NCI-H1417 treated with DMSO at 0.1 percent for 48 hours (cell line): Measurements from ENCODE around the gene KIAA1143.

Experiments
- DNase-seq: peaks from one replicate; lab custom pipeline; 2025; lab: John Stamatoyannopoulos, UW

Gene KIAA1143

DNA sequence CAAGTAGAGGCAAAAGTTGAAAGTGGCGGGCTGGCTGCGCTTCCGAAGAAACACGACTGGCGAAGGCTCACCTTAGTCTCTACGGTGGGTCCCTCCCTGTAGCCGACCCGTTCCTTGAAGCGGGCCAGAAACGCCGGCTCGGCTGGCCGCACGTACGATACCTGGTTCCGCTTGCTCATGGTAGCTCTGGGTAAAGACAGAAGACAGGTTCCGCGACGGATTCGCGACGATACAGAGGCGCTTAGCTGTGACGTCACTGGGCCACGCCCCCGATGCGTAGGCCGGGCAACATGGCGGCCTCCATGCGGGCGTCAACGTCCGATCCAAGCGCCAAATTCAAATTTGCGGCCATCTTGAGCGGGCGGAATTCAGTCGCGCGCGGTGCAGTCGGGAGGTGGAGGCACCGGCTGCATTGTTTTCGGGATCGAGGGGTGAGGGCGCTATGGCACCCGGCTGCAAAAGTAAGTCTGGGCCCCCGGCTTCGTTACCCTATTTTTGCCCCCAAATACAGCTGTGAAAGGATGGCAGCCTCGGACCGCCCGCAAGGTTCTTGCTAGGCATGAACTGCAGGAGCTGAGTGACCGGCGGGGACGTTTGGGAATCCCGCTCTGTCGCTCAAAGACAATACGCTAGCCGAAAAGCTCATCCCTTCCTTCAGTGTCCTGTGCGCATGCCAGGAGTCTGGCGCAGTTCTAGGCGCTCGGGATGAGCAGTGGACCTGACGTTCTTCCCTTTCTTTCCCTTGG is at the start of gene KIAA1143, which contains the start of gene KIF15:
KIAA1143 (minus strand) TSS at position 196 of the 746 bp plus-strand sequence; CDS start at position 179, 17 bp downstream.
KIF15 (plus strand) TSS at position 371 of the 746 bp plus-strand sequence; CDS start at position 443, 72 bp downstream.
- DNase-seq, result peak; percentile 69

DNA sequence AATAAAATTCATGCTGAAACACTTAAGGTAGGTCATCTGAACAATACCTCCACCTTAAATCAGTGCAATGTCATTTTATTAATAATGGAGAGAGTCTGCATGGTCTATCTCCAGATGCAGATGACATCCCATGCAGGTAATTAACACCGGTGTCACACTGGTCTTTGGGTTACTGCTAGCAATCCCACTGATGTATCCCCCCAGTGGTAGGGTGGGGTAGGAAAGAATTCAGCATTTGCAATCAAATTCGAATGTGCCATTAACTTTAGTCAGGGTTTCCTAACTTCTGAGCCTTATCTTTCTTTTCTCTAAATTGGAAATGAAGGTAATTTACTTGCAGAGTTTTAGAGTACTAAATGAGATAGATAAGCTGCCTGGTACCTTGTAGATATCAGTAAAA is 44.5 kb upstream of the KIAA1143 start:
- DNase-seq, result no peak

DNA sequence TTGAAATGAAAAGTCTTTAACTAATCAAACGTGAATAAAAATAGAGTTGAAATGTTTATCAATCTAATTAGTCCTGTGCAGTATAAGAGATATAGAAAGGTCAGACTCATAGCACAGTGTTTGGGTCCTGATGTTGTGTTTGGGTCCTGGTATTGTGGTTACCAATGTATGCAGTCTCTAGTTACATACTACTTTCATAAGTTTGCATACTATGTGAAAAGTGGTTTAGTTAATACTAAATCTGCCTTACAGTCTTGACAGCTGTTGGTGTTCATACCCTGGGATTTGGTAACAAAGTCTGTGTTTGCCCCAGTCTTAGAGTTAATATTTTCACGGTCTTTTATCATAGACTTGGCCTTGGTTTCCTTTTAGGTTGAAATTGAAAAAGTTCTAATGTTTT is 41.9 kb upstream of the KIAA1143 start:
- no peak for DNase-seq

DNA sequence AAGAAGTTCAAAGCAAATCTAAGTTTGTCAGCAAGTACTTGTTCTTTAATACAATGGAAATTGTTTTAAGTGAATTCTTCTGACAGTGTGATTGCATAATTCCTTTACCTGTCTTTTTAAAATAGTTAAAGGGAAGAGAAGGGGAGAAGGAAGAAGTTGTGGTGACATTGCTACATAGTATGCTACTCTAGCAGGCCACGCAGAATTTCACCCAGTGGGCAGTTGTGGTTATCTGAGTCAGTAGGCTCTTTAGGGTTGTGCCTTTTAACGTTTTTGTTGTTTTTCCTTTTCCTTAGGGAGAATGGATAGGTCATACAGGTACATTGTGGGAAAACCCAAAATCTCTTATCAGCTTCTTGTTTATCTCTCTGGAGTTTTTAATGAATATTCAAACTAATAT is 40.6 kb upstream of the KIAA1143 start:
- no peak for DNase-seq

DNA sequence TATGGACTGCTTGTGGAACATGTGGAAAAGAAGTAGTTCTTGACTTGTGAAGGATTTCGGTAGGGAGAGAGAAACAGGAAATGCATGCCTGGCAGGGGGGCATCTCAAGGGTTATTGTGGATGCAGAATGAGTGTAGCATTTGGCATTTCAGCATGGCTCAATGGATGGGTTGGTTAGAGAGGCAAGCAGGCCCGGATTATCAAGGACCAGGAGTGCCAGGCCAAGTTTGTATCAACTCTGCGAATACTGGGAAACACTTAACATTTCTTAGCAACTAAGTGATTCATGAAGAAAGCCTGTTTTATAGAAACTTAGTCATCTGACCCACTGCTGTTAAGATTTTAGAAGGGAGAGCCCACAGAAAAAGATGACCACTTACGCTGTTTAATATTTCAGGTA is 33.8 kb upstream of the KIAA1143 start:
- DNase-seq, result no peak

- no peak for DNase-seq
Measured at GRCh38 chr3:44782891-44783290, 21.5 kb upstream of the KIAA1143 start.

GRCh38 chr3:44772099-44772442 is 10.7 kb upstream of the KIAA1143 start:
- DNase-seq, result no peak

GRCh38 chr3:44771424-44772098 is 10.1 kb upstream of the KIAA1143 start:
- no peak for DNase-seq

DNA sequence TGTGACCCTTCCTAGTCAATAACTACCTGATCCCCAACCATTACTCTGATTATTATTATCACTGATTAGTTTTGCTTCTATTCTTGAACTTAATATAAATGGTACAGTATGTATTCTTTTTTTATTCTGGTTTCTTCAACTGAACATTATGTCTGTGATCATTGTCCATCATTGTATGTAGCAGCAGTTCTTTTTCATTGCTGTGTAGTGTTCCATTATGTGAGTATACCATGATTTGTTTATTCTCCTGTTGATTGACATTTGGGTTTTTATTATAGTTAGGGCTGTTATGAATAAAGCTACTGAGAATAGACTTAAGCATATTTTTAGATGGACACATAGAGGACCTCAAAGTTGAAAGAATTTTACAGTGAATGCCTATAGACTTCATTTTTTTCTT is 2.8 kb upstream of the KIAA1143 start:
- no peak for DNase-seq

DNA sequence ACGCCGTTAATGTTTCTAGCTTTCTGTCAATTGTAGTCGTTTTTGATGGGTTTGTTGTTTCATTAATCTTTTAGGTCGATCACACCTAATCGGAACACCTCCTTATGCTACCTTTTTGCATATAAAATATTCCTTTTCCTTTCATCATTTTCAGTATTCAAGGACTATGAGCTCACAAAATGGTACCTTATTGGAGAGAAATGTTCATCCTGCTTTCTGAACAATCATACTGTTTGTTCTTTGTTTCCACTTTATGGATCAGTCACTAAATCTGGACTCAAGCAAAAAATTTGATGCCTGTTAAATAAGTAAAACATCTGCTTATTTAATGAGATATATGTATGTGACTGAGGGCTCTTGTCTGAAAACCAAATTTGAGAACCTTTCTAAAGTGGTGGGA is 1.3 kb upstream of the KIAA1143 start:
- no peak for DNase-seq

DNA sequence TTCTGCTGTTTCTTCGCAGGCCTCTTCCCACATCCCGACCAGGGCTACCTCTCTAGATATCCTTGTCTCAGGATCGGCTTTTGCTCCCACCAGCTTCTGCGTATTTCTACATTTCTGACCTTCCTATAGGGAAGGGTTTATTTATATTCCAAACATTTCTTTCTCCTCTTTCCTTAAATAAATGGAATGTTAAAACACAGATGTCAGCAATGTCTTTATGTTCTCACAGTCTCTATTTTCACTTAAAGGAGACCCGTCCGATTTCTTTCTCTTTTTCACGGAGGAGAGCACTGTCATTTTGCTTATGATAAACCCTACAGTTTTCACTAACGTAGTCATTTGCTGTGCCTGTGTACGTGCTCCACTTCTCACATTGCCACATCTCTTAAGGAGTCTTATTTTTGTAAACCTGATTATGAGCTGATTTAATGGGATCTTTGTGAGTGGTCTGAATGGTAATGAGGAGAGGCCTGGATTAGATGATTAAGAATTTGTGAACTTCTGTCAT is 805 bp upstream of the KIAA1143 start:
- no peak for DNase-seq

DNA sequence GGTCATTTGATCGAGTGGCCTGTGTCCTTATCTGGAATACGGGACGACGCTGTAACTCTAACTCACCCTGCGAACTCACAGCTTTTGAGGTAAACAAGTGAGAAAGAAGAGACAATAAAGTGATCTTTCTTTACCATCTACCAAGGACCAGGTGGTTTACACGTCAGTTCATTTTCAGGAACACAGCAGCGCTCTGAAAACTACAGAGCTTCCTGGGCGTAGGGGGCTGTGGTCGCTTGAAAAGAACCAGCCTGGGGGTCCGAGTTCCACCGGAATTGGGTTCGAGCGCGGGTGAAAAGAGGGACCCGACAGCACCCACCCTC is 357 bp downstream of the KIAA1143 start:
- no peak for DNase-seq

- no peak for DNase-seq
Measured at GRCh38 chr3:44734646-44735168, 26.7 kb downstream of the KIAA1143 start.

- DNase-seq, result peak; percentile 3
Measured at GRCh38 chr3:44729384-44729910, 32.0 kb downstream of the KIAA1143 start, which contains the start of gene ZNF501. Gene ZNF501 (plus strand): TSS chr3:44729635. CDS start chr3:44734422, 4,787 bp downstream.

GRCh38 chr3:44722103-44722401 is 39.4 kb downstream of the KIAA1143 start:
- DNase-seq, result no peak

DNA sequence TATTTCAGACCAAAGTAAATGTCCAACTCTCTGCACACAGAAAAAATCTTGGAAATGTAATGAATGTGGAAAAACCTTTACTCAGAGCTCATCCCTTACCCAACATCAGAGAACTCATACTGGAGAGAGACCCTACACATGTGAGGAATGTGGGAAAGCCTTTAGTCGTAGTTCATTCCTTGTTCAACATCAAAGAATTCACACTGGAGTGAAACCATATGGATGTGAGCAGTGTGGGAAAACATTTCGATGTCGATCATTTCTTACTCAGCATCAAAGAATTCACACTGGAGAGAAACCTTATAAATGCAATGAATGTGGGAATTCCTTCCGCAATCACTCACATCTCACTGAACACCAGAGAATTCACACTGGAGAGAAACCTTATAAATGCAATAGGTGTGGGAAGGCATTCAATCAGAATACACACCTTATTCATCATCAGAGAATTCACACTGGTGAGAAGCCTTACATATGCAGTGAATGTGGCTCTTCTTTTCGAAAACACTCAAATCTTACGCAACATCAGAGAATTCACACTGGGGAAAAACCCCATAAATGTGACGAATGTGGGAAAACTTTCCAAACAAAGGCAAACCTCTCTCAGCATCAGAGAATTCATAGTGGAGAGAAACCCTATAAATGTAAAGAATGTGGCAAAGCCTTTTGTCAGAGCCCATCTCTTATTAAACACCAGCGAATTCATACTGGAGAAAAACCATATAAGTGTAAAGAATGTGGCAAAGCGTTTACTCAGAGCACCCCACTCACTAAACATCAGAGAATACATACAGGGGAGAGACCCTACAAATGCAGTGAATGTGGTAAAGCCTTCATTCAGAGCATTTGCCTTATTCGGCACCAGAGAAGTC is 40.0 kb downstream of the KIAA1143 start:
- no peak for DNase-seq

- DNase-seq, result no peak
Measured at GRCh38 chr3:44712455-44713075, 48.9 kb downstream of the KIAA1143 start, which contains the start of gene ZNF502. Gene ZNF502 (plus strand): TSS chr3:44712660. CDS start chr3:44720262, 7,602 bp downstream.
